GM18951 (cell line): ENCODE data around the gene BUD13.
"Not testable (repeated sequence)": the region's sequence is repeated elsewhere in the genome, so short reads cannot be mapped to it uniquely, and the experiment has no call there.

ENCODE experiments used
- POLR2A ChIP-seq: IDR thresholded peaks from 4 replicates; pipeline ENCODE4 v1.6.1; 2011; ENCODE audit warnings: mild to moderate bottlenecking; ENCODE audit not compliant: insufficient read length, insufficient read depth; ENCODE audit errors: extremely low read depth
- in situ Hi-C: fragments of 300-500 bp; cut with MboI; formaldehyde crosslinking; loops from one replicate; pipeline ENCODE4 v1.12.0; 2022; ENCODE audit warnings: low sequenced_read_pairs, mixed read lengths, inconsistent platforms; ENCODE audit not compliant: unreplicated experiment

Gene BUD13

DNA sequence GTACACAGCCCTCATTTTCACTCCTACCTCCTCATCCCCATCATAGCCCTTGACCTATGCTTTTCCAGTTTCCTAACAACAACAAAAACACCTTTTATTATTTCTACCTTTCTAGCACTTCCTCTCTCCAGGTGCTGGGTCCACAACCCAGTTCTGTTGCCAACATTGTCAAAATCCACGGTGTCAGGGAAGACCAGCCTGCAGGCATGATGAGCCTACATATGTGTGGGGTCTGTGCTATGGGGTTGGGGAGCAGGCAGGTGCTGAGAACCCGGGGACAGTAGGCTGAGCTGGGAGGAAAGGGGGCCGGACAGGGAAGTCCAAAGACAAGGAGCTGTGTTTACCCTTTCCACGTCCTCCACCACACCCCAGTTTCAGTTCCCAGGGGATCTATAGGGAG lies 15.7 kb upstream of the BUD13 start:
- in situ Hi-C loops, result no loop called here
- no peak for TF ChIP-seq POLR2A

DNA sequence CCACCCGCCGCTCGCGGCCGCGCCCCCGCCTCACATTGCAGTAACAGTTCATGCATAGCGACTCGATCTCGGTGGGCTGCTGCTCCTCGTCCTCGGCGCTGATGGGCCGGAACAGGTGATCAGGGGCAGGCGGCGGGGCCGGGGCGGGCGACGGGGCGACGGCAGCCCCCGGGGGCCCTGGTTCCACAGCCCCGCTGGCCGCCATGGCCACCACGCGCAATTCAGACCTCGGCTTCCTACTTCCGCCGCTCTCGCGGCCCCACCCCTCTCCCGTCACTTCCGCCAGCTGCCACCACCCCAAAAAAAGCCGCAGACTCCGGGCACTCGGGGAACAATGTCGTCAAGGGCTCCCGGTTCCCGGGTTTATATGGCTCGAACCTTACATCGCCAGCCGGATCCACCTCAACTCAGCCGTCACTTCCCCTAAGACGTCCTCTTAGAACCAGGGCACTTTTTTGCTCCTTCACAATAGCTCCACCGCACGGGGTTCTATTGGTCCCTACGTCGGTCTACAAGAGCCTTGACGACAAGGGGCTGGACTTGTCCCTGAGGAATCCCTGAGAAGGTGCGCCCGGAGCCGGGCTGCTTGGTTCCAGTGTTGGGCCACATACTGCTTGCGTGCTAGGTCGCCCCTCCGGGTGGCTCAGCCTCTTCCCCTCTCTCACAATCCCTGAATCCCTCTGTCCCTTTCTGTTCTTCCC lies 15.1 kb upstream of the BUD13 start, which contains the start of gene ZPR1:
TSS of gene ZPR1 (minus strand) at position 238 of the 701 bp plus-strand sequence. CDS start at position 205, 33 bp downstream.
- in situ Hi-C loops, result no loop called here
- peak; percentile 88 for TF ChIP-seq POLR2A

DNA sequence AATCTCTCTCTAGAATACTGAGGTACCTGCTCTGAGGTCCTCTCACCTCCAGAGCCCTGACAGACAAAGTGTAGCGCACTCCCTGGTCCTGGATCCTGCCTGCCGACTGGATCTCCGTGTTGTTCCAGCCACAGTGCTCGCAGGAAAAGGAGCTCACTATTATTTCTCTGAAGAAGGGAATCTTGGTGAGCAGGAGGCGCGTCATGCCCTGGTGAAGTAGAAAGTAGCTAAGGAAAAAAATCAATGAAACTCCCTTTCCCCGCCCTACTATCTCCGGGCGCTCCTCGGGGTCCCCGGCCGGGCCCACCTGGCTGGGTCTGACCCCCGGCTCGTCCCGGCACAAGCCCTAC lies 14.6 kb upstream of the BUD13 start:
- in situ Hi-C loops, result no loop called here
- TF ChIP-seq POLR2A, result no peak

DNA sequence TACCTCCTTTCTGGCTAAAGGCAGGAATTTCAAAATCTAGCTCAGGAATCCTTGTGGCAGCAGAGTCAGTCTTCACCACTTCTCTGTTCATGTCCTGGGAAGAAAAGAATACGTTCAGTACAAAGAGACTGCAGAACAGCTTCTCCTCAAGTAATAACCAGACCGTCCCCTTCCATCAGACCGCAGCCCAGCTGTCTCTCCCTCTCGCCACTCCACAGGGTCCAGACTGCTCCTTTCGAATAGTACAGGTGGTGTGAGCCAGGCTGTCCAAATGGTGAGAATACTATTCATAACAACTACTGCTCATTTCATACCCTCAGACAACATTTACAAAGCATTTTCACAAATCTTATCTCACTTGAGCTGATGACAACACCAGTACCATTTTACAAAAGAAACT lies 14.2 kb upstream of the BUD13 start:
- no peak for TF ChIP-seq POLR2A
- in situ Hi-C loops, result no loop called here

DNA sequence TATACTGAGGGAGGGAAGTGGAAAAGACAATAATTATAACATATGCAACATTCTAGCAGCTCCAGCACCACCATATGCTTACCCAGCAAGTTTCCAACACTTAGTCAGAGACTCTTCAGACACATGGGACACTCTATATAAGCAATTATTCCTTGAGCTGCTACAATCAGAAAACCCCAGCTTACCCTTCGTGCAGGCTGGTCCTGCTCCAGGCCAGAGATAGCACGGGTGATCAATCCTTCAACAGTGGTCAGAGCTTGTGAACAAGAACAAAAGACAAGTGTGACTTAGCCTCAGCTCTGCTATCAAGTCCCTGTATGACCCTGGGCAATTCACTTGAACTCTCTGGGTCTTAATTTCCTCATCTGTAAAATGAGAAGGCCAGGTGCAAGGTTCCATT lies 13.5 kb upstream of the BUD13 start:
- no peak for TF ChIP-seq POLR2A
- in situ Hi-C loops, result no loop called here

DNA sequence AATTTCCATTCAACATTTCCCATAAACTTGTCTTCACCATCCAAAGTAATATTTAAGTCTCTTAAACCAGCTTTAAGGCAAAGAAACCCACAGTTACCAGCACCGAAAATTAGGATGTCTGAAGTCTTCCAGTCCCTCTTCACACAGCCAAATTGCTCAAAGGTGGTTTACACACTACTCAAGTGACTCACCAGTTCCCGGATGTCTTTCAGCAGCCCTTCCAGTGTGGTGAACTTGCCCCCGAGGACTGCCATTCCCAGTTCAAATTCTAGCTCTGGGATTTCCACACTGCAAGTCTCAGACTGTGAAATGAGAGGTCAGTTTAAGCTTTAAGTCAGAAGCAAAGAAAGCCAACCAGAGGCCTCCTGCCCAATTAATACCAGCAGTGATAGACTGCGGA lies 9.9 kb upstream of the BUD13 start:
- in situ Hi-C loops, result no loop called here
- TF ChIP-seq POLR2A, result no peak

DNA sequence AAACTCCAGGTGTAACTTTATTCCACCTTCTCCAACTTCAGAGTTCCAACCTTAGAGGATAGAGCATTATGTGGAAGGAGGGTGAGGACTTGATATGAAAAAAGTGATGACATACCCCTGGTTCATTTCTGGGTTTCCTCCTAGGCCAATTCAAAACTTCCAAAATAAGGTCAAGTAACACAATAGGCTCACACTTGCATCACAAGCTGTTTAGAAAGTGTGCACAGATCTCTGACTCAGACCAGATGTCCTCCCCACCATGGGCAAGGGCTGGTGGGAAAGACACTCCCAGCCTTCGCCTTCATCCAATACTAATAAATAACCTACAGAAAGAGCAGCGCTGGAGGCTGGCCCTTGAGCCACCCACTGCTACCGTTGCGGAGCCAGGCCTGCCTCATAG lies 5.8 kb upstream of the BUD13 start:
- no peak for TF ChIP-seq POLR2A
- in situ Hi-C loops, result no loop called here

DNA sequence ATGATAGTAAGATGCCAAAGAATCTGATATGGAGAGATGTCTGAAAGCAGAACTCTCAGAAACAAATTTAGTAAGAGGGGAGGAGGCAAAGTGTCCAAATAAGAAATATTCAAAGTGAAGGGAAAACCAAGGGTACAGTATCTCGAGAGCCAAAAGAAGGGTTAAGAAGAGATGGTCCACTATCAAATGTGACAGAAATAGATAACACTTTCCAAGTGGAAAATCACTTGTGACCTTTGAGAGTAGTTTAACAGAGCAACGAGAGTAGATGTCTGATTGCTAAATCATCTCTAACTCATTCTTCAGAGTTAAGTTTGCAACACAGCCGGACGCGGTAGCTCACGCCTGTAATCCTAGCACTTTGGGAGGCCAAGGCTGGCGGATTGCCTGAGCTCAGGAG lies 4.3 kb upstream of the BUD13 start:
- in situ Hi-C loops, result no loop called here
- no peak for TF ChIP-seq POLR2A

DNA sequence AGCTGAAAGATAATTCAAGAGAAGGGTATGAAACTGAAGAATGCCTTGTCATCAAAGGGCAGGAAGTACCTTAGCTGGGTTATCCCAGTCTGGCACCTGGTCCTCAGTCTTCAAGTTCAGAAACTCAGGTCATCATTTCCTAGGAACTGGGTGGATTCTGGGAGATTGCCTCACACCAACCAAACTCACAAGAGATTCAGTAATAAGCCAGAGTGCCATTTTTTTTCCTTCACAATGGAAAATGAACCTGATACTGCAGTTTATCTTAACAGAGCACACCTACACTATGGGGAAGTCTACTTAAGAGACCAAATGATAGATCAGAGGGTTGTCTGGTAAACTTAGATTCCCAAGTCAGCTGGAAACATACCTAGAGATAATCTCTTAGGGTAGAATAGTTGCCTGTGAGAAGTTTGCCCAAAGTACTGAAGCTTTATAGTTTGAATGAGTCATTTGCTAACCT lies 3.8 kb upstream of the BUD13 start:
- in situ Hi-C loops, result no loop called here
- TF ChIP-seq POLR2A, result no peak

DNA sequence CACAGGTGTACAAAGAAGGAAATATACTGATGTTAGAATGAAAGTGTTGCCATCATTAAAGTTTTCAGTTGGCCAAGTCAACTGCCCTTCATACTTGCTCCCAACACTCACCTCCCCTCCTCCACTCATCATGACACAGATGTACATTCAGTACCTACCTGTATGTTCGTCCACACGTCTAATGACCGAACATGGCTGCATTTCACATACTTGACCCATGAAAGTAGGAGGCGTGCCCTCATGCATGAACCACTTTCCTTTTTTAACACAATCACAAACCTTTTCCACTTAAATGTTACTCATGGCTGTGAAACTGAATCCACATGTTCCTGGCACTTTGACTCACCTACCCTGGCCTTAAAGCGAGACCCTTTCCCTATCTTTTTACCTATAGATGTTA lies 3.2 kb upstream of the BUD13 start:
- in situ Hi-C loops, result no loop called here
- no peak for TF ChIP-seq POLR2A

DNA sequence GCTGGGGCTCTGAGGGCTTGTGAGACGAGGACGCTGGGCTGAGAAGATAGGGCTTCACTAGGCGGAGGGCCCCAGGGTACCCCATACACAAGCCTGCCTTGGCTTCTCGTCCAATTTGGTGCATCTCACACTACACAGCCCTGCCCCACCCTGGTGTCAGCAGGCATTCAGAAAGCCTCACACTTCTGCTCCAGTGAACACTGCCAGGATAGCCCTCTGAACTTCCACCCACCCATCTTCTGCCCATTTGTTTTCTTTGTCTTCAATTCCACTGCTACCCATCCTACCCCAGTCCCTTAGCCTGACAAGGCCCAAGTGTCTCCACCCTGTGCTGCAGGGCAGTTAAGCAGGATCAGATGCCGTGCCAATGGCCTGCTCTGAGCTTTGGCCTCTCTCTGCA lies 1.9 kb upstream of the BUD13 start:
- in situ Hi-C loops, result no loop called here
- TF ChIP-seq POLR2A, result no peak

DNA sequence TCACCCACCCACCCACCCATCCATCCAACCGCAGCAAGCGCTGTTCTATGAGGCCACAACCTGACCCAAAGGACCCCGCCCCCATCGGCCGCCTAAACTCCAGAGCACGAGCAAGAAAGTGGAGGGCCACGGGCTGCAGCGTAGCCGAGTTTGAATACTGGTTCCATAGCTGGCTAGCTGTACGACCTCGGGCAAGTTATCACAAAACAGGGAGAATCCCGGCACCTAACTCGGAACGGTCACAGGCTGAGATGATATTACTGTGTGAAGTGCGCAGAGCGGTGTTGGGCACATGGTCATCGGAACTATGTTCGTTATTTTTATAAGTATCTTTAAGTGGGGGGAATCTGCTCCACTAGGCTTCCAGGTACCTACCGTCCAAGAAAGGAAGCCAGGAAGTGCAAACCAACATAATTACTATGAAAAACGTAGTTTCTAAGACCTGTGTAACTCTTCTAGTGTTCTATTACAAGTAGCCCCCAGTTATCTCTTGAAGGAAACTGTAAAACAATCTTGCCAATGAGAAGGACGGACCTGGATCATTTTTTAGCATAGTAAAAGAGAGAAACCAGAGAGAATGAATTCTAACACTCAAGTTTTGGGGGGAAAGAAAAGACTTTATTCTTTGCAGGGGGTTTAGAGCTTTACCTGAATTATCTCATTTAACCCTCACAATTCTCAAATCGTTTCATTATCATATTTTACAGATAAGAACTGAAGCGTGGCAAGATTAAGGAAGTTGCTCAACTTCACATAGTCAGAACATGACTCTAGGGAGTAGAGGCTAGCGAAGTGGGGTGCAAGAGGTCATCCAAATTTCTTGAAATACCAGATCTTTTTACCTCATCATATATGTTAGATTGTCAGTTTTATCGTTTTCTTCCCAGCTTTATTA lies 663 bp upstream of the BUD13 start:
- TF ChIP-seq POLR2A, result no peak
- in situ Hi-C loops, result no loop called here

DNA sequence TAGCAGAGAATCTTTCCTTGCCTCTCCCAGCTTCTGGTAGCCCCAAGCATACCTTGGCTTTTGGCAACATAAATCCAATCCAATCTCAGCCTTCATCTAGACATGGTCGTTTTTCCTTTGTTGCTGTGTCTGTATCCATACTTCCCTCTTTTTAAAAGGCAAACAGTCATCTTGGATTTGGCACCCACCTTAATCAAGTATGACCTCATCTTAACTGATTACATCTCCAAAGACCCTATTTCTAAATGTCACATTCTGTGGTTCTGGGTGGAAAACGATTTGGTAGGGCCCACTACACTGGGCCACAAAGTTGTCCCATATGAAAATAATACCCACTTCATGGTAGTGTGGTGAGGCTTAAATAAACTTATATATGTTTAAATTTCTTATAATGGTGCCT lies 852 bp downstream of the BUD13 start:
- in situ Hi-C loops, result no loop called here
- no peak for TF ChIP-seq POLR2A

DNA sequence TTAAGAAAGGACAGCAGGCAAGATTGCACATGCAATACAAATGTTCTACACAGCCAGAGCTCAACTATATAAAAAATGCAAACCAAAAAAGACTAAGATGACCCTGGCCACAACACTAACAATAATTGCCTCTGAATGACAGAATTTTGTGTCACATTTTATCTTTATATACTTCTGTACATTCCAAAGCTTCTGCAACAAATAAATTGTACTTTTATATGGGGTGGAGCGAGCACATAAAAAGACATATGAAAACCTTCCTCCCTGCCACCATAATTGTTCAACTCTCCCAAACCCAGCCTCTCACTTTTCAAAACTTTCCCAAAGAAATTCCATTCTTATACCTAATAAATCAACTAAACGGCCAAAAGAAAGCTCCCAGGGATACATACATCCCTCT lies 10.7 kb downstream of the BUD13 start:
- no peak for TF ChIP-seq POLR2A
- in situ Hi-C loops, result no loop called here

DNA sequence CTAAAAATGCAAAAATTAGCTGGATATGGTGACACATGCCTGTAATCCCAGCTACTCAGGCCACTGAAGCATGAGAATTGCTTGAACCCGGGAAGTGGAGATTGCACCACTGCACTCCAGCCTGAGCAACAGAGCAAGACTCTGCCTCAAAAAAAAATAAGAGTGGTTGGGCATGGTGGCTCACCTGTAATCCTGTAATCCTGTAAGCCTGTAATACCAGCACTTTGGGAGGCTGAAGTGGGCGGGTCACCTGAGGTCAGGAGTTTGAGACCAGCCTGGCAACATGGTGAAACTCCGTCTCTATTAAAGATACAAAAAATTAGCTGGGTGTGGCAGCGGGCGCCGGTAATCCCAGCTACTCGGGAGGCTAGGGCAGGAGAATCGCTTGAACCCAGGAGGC lies 16.7 kb downstream of the BUD13 start:
- in situ Hi-C loops, result not testable (repeated sequence)
